Activated T-cell treated with anti-CD3 and anti-CD28 coated beads for 4 hours (primary cell): ENCODE measurements around the gene PTAR1.

Source experiments
- DNase-seq: peaks from one replicate; pipeline ENCODE4 v3.0.0-alpha.2; 2020

PTAR1 gene

DNA sequence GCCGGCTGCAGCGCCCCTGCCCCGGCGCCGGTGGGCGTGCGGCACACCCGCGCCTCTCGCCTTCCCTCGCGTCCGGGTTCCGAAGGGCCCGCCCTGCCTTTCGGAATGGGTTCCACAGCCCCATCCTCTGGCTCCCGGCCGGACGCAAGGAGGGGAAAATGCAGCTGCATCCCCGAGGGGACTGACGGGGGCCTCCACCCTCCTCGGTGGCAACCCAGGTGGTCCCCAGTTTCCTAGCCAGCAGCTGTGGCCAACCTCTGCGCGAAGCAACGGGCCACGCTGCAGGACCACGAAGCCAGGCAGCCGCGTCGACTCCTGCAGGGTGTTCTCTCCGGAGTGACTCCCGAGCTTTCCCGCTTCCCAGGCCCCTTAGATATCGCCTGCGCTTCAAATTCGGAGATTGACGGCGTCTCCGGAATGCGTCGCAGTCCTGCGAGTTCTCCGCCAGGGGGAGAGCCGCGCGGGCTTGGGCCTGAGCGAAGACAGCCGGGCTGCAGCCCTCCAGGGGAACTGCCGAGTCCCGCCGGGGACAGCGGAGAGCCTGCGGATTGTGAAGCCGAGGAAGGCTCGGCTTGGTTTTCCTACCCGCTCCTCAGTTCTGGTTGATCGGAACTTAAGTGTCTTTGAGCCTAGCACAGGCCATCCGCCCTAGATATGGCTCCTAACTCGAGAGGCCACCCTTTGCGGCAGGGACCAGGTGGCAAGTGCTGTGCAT, 87.1 kb downstream of the PTAR1 start:
- DNase-seq = peak; percentile 59

DNA sequence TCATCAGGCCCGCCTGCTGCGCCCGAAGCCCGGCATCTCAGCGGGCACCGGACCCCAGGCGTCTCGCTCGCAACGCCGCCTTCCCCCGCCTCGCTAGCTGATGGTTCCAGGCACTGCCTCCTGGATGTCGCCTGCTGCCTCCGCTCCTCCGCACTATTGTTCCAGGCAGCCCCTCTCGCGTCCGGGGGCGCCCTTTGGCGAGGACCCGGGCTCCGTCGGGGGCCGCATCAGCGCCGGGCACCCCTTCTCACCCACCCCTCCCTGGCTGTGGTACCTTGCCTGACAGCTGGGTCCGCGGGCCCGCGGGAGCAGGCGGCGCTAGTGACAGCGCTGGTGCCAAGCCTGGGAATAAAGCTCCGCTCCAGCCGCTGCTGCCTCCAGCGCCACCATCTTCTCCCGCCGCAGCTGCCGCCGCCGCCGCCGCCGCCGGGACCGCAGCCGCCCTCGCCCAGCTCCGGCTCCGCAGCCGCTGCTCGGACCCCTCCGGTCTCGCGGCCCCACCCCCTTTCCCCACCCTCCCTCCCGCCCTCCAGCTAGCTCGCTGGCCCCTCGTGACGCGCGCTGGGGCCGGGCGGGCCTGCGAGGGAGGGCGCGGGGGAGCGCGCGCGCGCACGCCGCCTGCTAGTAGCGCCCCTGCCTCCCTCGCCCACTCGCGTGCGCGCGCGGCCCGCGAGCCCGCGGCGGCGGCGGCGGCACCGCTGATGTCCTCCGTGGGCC, 87.8 kb downstream of the PTAR1 start, which contains the start of gene APBA1:
Gene APBA1 (minus strand): TSS at position 493 of the 717 bp plus-strand sequence.
- DNase-seq = peak; percentile 43

DNA sequence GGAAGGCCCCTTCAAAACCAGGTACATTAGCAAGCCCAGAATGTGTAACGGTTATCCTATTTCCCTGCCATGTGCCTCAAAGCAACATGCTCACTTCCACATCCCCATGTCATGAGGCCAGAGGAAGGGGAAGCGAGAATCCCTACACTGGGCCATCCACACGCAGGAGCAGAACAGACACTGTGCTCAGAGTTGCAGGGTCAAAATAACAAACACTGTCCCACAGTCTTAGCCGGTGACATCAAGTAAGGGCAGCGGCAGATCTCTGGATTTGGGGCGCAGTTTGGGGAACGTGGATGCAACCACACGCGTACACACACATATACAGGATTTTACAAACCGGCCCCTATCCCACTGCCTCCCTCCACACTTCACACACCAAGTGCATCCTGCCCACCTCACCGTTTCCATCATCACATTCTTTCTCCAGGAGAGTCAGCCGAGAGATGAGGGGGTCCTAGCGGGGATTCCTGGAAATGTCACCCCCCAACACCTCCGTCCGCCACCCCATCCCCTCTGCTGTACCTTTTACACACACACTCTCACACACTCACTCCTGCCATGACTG, 88.4 kb downstream of the PTAR1 start:
- no peak for DNase-seq

DNA sequence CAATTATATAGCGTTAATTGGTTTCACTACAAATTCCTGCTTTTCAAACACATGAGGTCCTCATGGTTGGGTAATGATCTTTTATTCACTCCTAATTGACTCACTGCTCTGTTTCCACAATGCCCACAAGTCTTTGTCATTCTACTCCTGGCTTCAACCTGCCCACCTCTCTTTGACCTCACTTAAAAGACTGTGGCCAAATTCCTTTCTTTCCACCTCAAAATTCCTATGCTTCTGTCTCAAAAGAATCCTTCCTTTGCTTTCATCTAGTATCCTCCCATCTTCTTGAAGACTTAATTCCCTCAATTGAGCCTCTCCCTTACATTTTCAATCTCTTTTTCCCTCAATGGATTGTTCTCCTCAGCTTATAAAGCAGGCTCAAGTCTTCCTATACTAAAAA, 92.5 kb downstream of the PTAR1 start:
- DNase-seq = no peak

DNA sequence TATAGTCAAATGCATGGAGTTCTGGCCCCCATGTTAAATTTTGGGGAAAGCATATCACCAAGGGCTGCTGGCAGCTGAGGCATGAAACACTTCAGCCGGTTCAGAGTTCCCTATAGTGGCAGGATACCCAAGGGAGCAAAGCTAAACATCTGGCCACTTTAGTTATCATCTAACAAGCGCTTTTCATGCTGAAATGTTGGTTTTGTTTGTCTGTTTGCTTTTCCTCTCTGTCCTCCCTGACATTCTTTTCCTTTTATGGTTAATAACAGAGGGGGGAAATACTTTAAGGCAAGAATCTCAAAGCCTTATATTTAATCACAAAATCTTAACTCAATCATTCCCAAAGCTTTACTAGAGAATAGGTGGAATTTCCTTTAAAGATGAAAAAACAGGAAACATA, 99.5 kb downstream of the PTAR1 start:
- DNase-seq = no peak
